Motor neuron (in vitro differentiated cells): ENCODE measurements around the gene ATP8A2. TPM values are rescaled to one million over a fixed set of nuclear protein-coding genes. Genes with fewer than 3 reads are reported as not detected.
"Not testable (repeated sequence)": the region's sequence is repeated elsewhere in the genome, so short reads cannot be mapped to it uniquely, and the experiment has no call there.

Experiments used
- ATAC-seq, 8 experiments: fragments of 200-7000 bp; cut with Tn5 transposase; replicated peaks in 6 of 8; 2 replicates each; pipeline ENCODE4 v1.8.0; 2021; ENCODE audit warnings: mild to moderate bottlenecking in 8 of 8, moderate library complexity in 8 of 8
- H3K27ac ChIP-seq, 2 donors: fragments of 250-450 bp; sonication (Bioruptor Pico); 2 replicates each; pipeline ENCODE4 v1.9.0; 2021; ENCODE audit warnings: antibody characterized with exemption in 2 of 2, mild to moderate bottlenecking in 2 of 2, moderate library complexity in 1 of 2
- H3K4me1 ChIP-seq, 2 donors: fragments of 250-450 bp; sonication (Bioruptor Pico); replicated peaks in 1 of 2; 2 replicates each; pipeline ENCODE4 v1.6.1; 2021; ENCODE audit warnings: antibody characterized with exemption in 2 of 2, mild to moderate bottlenecking in 2 of 2, moderate library complexity in 1 of 2
- H3K4me3 ChIP-seq, 5 donors: fragments of 250-450 bp; sonication (Bioruptor Pico); 2 replicates each; pipeline ENCODE4 v1.9.0; 2021; ENCODE audit warnings: antibody characterized with exemption in 5 of 5, mild to moderate bottlenecking in 5 of 5, moderate library complexity in 4 of 5
- WGBS, 10 experiments: fragments of 450-650 bp; shearing (Covaris generic); methylation state at CpG; one replicate each; pipeline ENCODE4 v1.0.0; 2022; 5-methylcytosine and 5-hydroxymethylcytosine counted together
- in situ Hi-C, 9 experiments: fragments of 400-800 bp; cut with MboI; loops; one replicate each; pipeline ENCODE4 v1.15.0; 2021; ENCODE audit warnings: low sequenced_read_pairs in 9 of 9, low pct_unique_long_range_greater_than_20kb in 2 of 9; ENCODE audit not compliant: unreplicated experiment in 9 of 9
- total RNA-seq, 8 experiments: library from RNA; unstranded; fragments of 300-600 nt; gene quantifications; 2 replicates each; pipeline versions ENCODE4 v1.2.3 to v1.2.4, GENCODE V29; 2022

Gene ATP8A2
- total RNA-seq, 8 experiments from 2014 or later: 0.10 to 13.8 (median 6.7) TPM

DNA sequence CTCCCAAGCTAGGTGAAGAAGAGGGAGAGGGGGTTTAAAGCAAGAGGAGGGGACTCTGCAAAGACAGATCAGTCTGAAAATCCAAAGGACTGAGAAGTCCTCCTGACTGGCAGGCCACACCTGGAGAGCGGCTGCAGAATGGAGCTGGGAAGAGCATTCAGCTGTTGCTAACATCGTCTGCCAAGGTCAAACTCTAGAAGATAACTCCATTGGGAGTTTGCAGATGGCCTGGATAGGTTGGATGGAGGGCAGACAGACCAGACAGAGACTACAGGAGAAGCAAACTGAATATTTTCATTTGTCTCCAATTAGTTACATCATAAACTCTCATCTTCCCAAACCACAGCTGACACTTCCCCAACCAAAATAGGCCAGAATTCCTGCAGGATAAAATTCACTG lies 699.9 kb downstream of the ATP8A2 start:
- no peak overlapping the region for H3K4me3 ChIP-seq
- ATAC-seq: no peak
- no peak overlapping the region for H3K27ac ChIP-seq
- no peaks in the 10 kb centered on the region for H3K4me1 ChIP-seq
- 20 to 100% (median 58%) methylated on average over 1 to 2 of the region's 2 CpGs; no CpG with 5 or more reads in 2 of the 10 experiments for WGBS, 10 experiments
- in situ Hi-C loops: loop anchor here in 4 of 9 experiments (25.0 kb wide), 3 partner anchors 234 to 1059 kb away; no protein-coding TSS in a partner anchor

DNA sequence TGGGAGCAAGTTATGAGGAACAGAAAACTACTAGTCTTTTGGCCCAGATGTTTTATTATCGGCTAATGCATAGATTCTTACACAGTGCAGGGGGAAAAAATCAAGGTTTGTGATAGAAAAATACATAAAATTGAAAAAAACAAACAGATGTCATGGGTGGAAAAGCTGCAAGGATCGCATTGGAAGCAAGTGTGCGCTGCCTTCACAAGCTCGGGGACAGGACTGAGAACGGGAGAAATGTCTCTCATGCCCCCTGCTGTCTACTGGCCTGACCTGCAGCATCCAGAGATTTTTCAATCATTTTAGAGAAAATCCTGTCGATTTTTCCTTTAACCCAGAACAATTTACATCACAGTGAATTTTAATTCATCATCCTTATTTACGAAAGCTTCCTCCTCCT lies 700.6 kb downstream of the ATP8A2 start:
- ATAC-seq: peak; percentile 57 to 82 (median 68)
- 0 to 40% (median 20%) methylated on average over 1 of the region's 7 CpGs; no CpG with 5 or more reads in 3 of the 10 experiments for WGBS, 10 experiments
- not testable (repeated sequence) for H3K4me1 ChIP-seq, H3K27ac ChIP-seq, H3K4me3 ChIP-seq
- in situ Hi-C loops: loop anchor here in 4 of 9 experiments (25.0 kb wide), 3 partner anchors 235 to 1060 kb away; no protein-coding TSS in a partner anchor

GRCh38 chr13:26074706-26075105 lies 702.9 kb downstream of the ATP8A2 start:
- no peaks in the 10 kb centered on the region for H3K4me1 ChIP-seq
- WGBS, 10 experiments: 19 to 80% (median 70%) methylated on average over 2 to 9 of the region's 16 CpGs; no CpG with 5 or more reads in 4 of the 10 experiments
- peak in 2 of 8 experiments; percentile 31 to 32 for ATAC-seq
- in situ Hi-C loops: loop anchor here in 4 of 9 experiments (25.0 kb wide), 3 partner anchors 237 to 1062 kb away; no protein-coding TSS in a partner anchor
- H3K27ac ChIP-seq: no peak overlapping the region
- no peak overlapping the region for H3K4me3 ChIP-seq

Other genes starting within 250 kb of the ATP8A2 start
- gene AMER2, start 199.7 kb upstream of the ATP8A2 start, total RNA-seq: 10 to 100 TPM in 5 of 8 experiments, under 1 TPM in 3; 0.04 to 19.6 (median 14.2) TPM
- gene MTMR6, start 84.5 kb upstream of the ATP8A2 start, total RNA-seq: 10 to 100 TPM; 13.3 to 26.9 (median 18.9) TPM
- 10 to 100 TPM; 41.6 to 89.5 (median 65.6) TPM for gene NUP58, start 70.3 kb upstream of the ATP8A2 start, total RNA-seq